Measurements from ENCODE around the gene HOXC9. TPM values are rescaled to one million over a fixed set of nuclear protein-coding genes. Genes with fewer than 3 reads are reported as not detected.

Gene HOXC9
- total RNA-seq, 1 experiment from 2014 or later, result not detected

- no peak overlapping the region for H2BK20ac ChIP-seq (ENCODE audit: low read depth, low read length, poor library complexity, severe bottlenecking)
- H3K27me3 ChIP-seq (ENCODE audit: insufficient read depth, low read length), result peaks cover 97% of the 10 kb centered on the region
- no peak overlapping the region for H3K27ac ChIP-seq (ENCODE audit: insufficient read length, low read depth, low read length)
- H3K27me3 Mint-ChIP-seq (ENCODE audit: low read depth), result peaks cover 100% of the 10 kb centered on the region
- H4K20me1 ChIP-seq (ENCODE audit: control insufficient read depth, insufficient read depth, insufficient read length), result no peaks in the 10 kb centered on the region
- H3K56ac ChIP-seq (ENCODE audit: insufficient read length, low read depth, low read length), result no peak overlapping the region
- H2AFZ ChIP-seq (ENCODE audit: low read length), result no peak overlapping the region
- no CpG with 5 or more reads among the region's 3 CpGs for WGBS (ENCODE audit: extremely low coverage, insufficient read length, low lambda C conversion rate)
- no peak overlapping the region for H3K9ac ChIP-seq (ENCODE audit: extremely low read depth, insufficient read length, low read length)
- H3K79me2 ChIP-seq (ENCODE audit: insufficient read depth, low read length), result no peaks in the 10 kb centered on the region
- H3T11ph ChIP-seq (ENCODE audit: low read length), result no peak overlapping the region
- H4K91ac ChIP-seq (ENCODE audit: insufficient read length, low read depth, low read length), result no peak overlapping the region
- H4K5ac ChIP-seq (ENCODE audit: insufficient read length, low read depth, low read length), result no peak overlapping the region
- no peak overlapping the region for H2BK12ac ChIP-seq (ENCODE audit: insufficient read length, low read depth, low read length)
- H3K4me2 ChIP-seq (ENCODE audit: insufficient read depth, insufficient read length, low read length), result no peak overlapping the region
- no peak overlapping the region for H2BK120ac ChIP-seq (ENCODE audit: low read depth, low read length, poor library complexity, severe bottlenecking)
- H3K18ac ChIP-seq (ENCODE audit: insufficient read length, low read depth, low read length), result no peak overlapping the region
- H4K8ac ChIP-seq (replicated peaks; ENCODE audit: insufficient read length, low read depth, low read length), result no peak overlapping the region
- H3K36me3 Mint-ChIP-seq (ENCODE audit: insufficient read depth in 1 of 3, low read depth in 3 of 3), result no peaks in the 10 kb centered on the region
- no peaks in the 10 kb centered on the region for H3K23me2 ChIP-seq (ENCODE audit: insufficient read length, low read depth, low read length, poor library complexity, severe bottlenecking)
- no peak overlapping the region for H3K14ac ChIP-seq (ENCODE audit: insufficient read depth, low read length)
- H2BK15ac ChIP-seq (ENCODE audit: low read depth, low read length), result no peak overlapping the region
- no peak overlapping the region for H2AK5ac ChIP-seq (ENCODE audit: insufficient read length, low read length)
- no peaks in the 10 kb centered on the region for H3K9me3 ChIP-seq (ENCODE audit: control insufficient read depth, low read depth, low read length)
- H3K9me3 Mint-ChIP-seq, result peaks cover 4 to 9% of the 10 kb centered on the region in 2 experiments; a peak in 3 of 5 replicates
- TF ChIP-seq CTCF (conservative IDR thresholded peaks at IDR 0.05), result no peak
- H3K27ac Mint-ChIP-seq, result no peak overlapping the region
- DNase-seq, result no peak
- H2BK5ac ChIP-seq (ENCODE audit: insufficient read length, low read length), result no peak overlapping the region
- H3K4me3 Mint-ChIP-seq, result no peak overlapping the region; a peak in 1 of 5 replicates
- no peak overlapping the region for H3K4ac ChIP-seq (ENCODE audit: low read depth, low read length)
- H3K23ac ChIP-seq (ENCODE audit: insufficient read length, low read depth, low read length), result no peak overlapping the region
- H3K4me1 ChIP-seq (ENCODE audit: insufficient read depth, low read length), result no peaks in the 10 kb centered on the region
- peaks cover 4 to 10% of the 10 kb centered on the region in 2 experiments; a peak in 3 of 4 replicates for H3K4me1 Mint-ChIP-seq
- no peaks in the 10 kb centered on the region for H3K79me1 ChIP-seq (ENCODE audit: insufficient read depth, low read depth, low read length, poor library complexity, severe bottlenecking)
These were observed 3.7 kb downstream of the HOXC9 start for GRCh38 chr12:54003625-54004024.
